Vagina (tissue), 2 donors: ENCODE measurements around the gene ACAD10.

Experiments used
- POLR2A ChIP-seq, 2 donors: fragments of 450-650 bp; IDR thresholded peaks; one replicate each; pipeline ENCODE4 v1.6.1; 2017; ENCODE audit warnings: antibody characterized with exemption in 2 of 2, mild to moderate bottlenecking in 2 of 2, moderate library complexity in 2 of 2
- POLR2AphosphoS5 ChIP-seq, 2 donors: sonication (generic); formaldehyde crosslinking; IDR thresholded peaks; one replicate each; pipeline ENCODE4 v1.9.0; 2017; ENCODE audit warnings: antibody characterized with exemption in 2 of 2, mild to moderate bottlenecking in 2 of 2, low read depth in 1 of 2; ENCODE audit not compliant: insufficient read depth in 1 of 2
- TF ChIP-seq, protein P1 (sequence below), 3 experiments: fragments of 450-650 bp in 2 of 3; fragments of 200-600 bp in 1 of 3; sonication (generic) in 1 of 3; IDR thresholded peaks; one replicate each; pipeline ENCODE4 v1.5.1; 2017 to 2019; ENCODE audit warnings: antibody characterized with exemption in 3 of 3, mild to moderate bottlenecking in 2 of 3, moderate library complexity in 2 of 3

DNA sequence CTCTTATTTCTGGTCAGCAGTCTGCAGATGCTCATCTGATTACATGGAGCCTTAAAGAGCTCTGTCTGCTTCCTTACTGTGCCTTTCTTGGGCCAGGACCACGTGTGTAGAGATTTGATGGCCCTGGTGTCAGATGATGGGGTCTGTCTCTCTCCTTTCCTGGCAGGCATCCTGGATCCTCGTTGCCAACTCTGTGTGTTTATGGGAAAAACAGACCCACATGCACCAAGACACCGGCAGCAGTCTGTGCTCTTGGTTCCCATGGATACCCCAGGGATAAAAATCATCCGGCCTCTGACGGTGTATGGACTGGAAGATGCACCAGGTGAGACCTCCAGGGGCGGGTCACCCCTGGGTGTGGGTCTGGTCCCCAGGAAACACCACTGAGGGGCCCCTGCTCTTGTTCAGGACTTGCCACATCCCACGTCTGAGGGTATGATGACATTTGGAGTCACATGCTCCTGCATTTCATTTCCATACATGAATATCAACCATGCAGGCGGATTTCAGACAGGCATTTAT lies 62.4 kb downstream of the ACAD10 start:
- TF ChIP-seq, protein P1, sequence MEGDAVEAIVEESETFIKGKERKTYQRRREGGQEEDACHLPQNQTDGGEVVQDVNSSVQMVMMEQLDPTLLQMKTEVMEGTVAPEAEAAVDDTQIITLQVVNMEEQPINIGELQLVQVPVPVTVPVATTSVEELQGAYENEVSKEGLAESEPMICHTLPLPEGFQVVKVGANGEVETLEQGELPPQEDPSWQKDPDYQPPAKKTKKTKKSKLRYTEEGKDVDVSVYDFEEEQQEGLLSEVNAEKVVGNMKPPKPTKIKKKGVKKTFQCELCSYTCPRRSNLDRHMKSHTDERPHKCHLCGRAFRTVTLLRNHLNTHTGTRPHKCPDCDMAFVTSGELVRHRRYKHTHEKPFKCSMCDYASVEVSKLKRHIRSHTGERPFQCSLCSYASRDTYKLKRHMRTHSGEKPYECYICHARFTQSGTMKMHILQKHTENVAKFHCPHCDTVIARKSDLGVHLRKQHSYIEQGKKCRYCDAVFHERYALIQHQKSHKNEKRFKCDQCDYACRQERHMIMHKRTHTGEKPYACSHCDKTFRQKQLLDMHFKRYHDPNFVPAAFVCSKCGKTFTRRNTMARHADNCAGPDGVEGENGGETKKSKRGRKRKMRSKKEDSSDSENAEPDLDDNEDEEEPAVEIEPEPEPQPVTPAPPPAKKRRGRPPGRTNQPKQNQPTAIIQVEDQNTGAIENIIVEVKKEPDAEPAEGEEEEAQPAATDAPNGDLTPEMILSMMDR (IDR thresholded peaks at IDR 0.05) = no peak
- TF ChIP-seq POLR2AphosphoS5 (IDR thresholded peaks at IDR 0.05; ENCODE audit: insufficient read depth in 1 of 2, low read depth in 1 of 2) (no peak), POLR2A (IDR thresholded peaks at IDR 0.05) (no peak)
